H9 (cell line): ENCODE data around the gene TMCO4. TPM values are rescaled to one million over a fixed set of nuclear protein-coding genes. Genes with fewer than 3 reads are reported as not detected.

Experiments
- DNase-seq: peaks from one replicate; pipeline ENCODE4 v3.0.0-alpha.2; 2017
- H2AFZ ChIP-seq: one replicate; pipeline ENCODE4 v1.6.1; 2013; ENCODE audit warnings: mild to moderate bottlenecking, low read length, control low read depth, moderate library complexity
- H2AK5ac ChIP-seq: 2 replicates; pipeline ENCODE4 v1.6.1; 2013; ENCODE audit warnings: low read length, control low read depth, mixed read lengths; ENCODE audit not compliant: insufficient read length
- H2BK120ac ChIP-seq: one replicate; pipeline ENCODE4 v1.6.1; 2013; ENCODE audit warnings: low read depth, mild to moderate bottlenecking, low read length, control low read depth, inconsistent platforms; ENCODE audit not compliant: poor library complexity, severe bottlenecking
- H2BK12ac ChIP-seq: 2 replicates; pipeline ENCODE4 v1.6.1; 2013; ENCODE audit warnings: low read length, control low read depth, mixed read lengths, low read depth; ENCODE audit not compliant: insufficient read length
- H2BK15ac ChIP-seq: 2 replicates; pipeline ENCODE4 v1.6.1; 2013; ENCODE audit warnings: low read depth, low read length, control low read depth
- H2BK20ac ChIP-seq: one replicate; pipeline ENCODE4 v1.6.1; 2013; ENCODE audit warnings: low read depth, mild to moderate bottlenecking, low read length, control low read depth, inconsistent platforms; ENCODE audit not compliant: poor library complexity, severe bottlenecking
- H2BK5ac ChIP-seq: 2 replicates; pipeline ENCODE4 v1.6.1; 2013; ENCODE audit warnings: low read length, control low read depth, mixed read lengths; ENCODE audit not compliant: insufficient read length
- H3K14ac ChIP-seq: 2 replicates; pipeline ENCODE4 v1.6.1; 2013; ENCODE audit warnings: low read length, control low read depth; ENCODE audit not compliant: insufficient read depth
- H3K18ac ChIP-seq: 2 replicates; pipeline ENCODE4 v1.6.1; 2013; ENCODE audit warnings: low read depth, mild to moderate bottlenecking, mixed read lengths, low read length, control low read depth; ENCODE audit not compliant: insufficient read length
- H3K23ac ChIP-seq: 2 replicates; pipeline ENCODE4 v1.6.1; 2013; ENCODE audit warnings: low read length, control low read depth, mixed read lengths, low read depth; ENCODE audit not compliant: insufficient read length
- H3K23me2 ChIP-seq: 2 replicates; pipeline ENCODE4 v1.6.1; 2013; ENCODE audit warnings: low read depth, mild to moderate bottlenecking, mixed read lengths, low read length, control low read depth; ENCODE audit not compliant: insufficient read length, poor library complexity, severe bottlenecking
- H3K27ac ChIP-seq: 2 replicates; pipeline ENCODE4 v1.5.1; 2013; ENCODE audit warnings: low read length, control low read depth, mixed read lengths, low read depth; ENCODE audit not compliant: insufficient read length
- H3K27me3 ChIP-seq: 2 replicates; pipeline ENCODE4 v1.6.1; 2013; ENCODE audit warnings: low read length, control low read depth, inconsistent platforms; ENCODE audit not compliant: insufficient read depth
- H3K4ac ChIP-seq: 2 replicates; pipeline ENCODE4 v1.6.1; 2013; ENCODE audit warnings: low read depth, mild to moderate bottlenecking, control low read depth, inconsistent platforms, low read length, moderate library complexity
- H3K4me1 ChIP-seq: 2 replicates; pipeline ENCODE4 v1.6.1; 2013; ENCODE audit warnings: low read length, control low read depth, inconsistent platforms; ENCODE audit not compliant: insufficient read depth
- H3K4me2 ChIP-seq: 2 replicates; pipeline ENCODE4 v1.6.1; 2013; ENCODE audit warnings: low read length, control low read depth, mixed read lengths; ENCODE audit not compliant: insufficient read length, insufficient read depth
- H3K56ac ChIP-seq: 2 replicates; pipeline ENCODE4 v1.6.1; 2013; ENCODE audit warnings: low read depth, mild to moderate bottlenecking, mixed read lengths, low read length, control low read depth; ENCODE audit not compliant: insufficient read length
- H3K79me1 ChIP-seq: 2 replicates; pipeline ENCODE4 v1.6.1; 2013; ENCODE audit warnings: low read depth, mild to moderate bottlenecking, moderate library complexity, low read length, control low read depth, inconsistent platforms; ENCODE audit not compliant: insufficient read depth, poor library complexity, severe bottlenecking
- H3K79me2 ChIP-seq: 2 replicates; pipeline ENCODE4 v1.6.1; 2013; ENCODE audit warnings: low read length, control low read depth, inconsistent platforms; ENCODE audit not compliant: insufficient read depth
- H3K9ac ChIP-seq: 2 replicates; pipeline ENCODE4 v1.6.1; 2013; ENCODE audit warnings: low read length, control low read depth, mixed read lengths; ENCODE audit not compliant: insufficient read length; ENCODE audit errors: extremely low read depth
- H3K9me3 ChIP-seq: one replicate; pipeline ENCODE4 v1.6.1; 2013; ENCODE audit warnings: low read depth, low read length, inconsistent platforms; ENCODE audit not compliant: control insufficient read depth
- H3T11ph ChIP-seq: one replicate; pipeline ENCODE4 v1.6.1; 2013; ENCODE audit warnings: mild to moderate bottlenecking, low read length, control low read depth, inconsistent platforms
- H4K20me1 ChIP-seq: one replicate; pipeline ENCODE4 v1.6.1; 2013; ENCODE audit not compliant: control insufficient read depth, insufficient read length, insufficient read depth
- H4K5ac ChIP-seq: 2 replicates; pipeline ENCODE4 v1.6.1; 2013; ENCODE audit warnings: low read depth, mild to moderate bottlenecking, mixed read lengths, low read length, control low read depth; ENCODE audit not compliant: insufficient read length
- H4K8ac ChIP-seq: replicated peaks from 2 replicates; pipeline ENCODE4 v1.6.1; 2013; ENCODE audit warnings: low read length, control low read depth, mixed read lengths, low read depth; ENCODE audit not compliant: insufficient read length
- H4K91ac ChIP-seq: 2 replicates; pipeline ENCODE4 v1.6.1; 2013; ENCODE audit warnings: low read depth, mild to moderate bottlenecking, moderate library complexity, mixed read lengths, low read length, control low read depth; ENCODE audit not compliant: insufficient read length
- H3K27ac Mint-ChIP-seq, 3 experiments: 2 replicates in 2 of 3; 3 replicates in 1 of 3; pipeline ENCODE4 v1.8.0; 2020 to 2021; ENCODE audit warnings: mixed read lengths in 3 of 3, mild to moderate bottlenecking in 1 of 3, moderate library complexity in 1 of 3
- H3K27me3 Mint-ChIP-seq: 2 replicates; pipeline ENCODE4 v1.8.0; 2021; ENCODE audit warnings: low read depth, mild to moderate bottlenecking, moderate library complexity, mixed read lengths
- H3K36me3 Mint-ChIP-seq, 3 experiments: 2 replicates in 2 of 3; 3 replicates in 1 of 3; pipeline ENCODE4 v1.8.0; 2020 to 2021; ENCODE audit warnings: low read depth in 3 of 3, mixed read lengths in 3 of 3; ENCODE audit not compliant: insufficient read depth in 1 of 3
- H3K4me1 Mint-ChIP-seq, 2 experiments: 2 replicates each; pipeline ENCODE4 v1.8.0; 2020; ENCODE audit warnings: mixed read lengths in 2 of 2
- H3K4me3 Mint-ChIP-seq, 2 experiments: 2 replicates in 1 of 2; 3 replicates in 1 of 2; pipeline ENCODE4 v1.8.0; 2020 to 2021; ENCODE audit warnings: mild to moderate bottlenecking in 2 of 2, mixed read lengths in 2 of 2, moderate library complexity in 1 of 2
- H3K9me3 Mint-ChIP-seq, 2 experiments: 2 replicates in 1 of 2; 3 replicates in 1 of 2; pipeline ENCODE4 v1.8.0; 2020; ENCODE audit warnings: mild to moderate bottlenecking in 2 of 2, mixed read lengths in 2 of 2, moderate library complexity in 1 of 2
- CTCF ChIP-seq: fragments of 200-600 bp; sonication (generic); conservative IDR thresholded peaks from 3 replicates; pipeline ENCODE4 v1.8.0; 2021; ENCODE audit warnings: antibody characterized with exemption, mild to moderate bottlenecking
- WGBS: extraction: QIAGEN DNeasy Blood & Tissue Kit; methylation state at CpG from one replicate; pipeline ENCODE4 v1.1.7; 2013; ENCODE audit warnings: missing lambda C conversion rate, low lambda C conversion rate, mixed read lengths; ENCODE audit not compliant: insufficient read length; ENCODE audit errors: extremely low coverage; 5-methylcytosine and 5-hydroxymethylcytosine counted together
- total RNA-seq: library from RNA; stranded (reverse); gene quantifications from 2 replicates; pipeline ENCODE4 v1.2.1, GENCODE V29; 2021

The TMCO4 gene
- total RNA-seq, 1 experiment from 2014 or later, result 4.0 TPM

GRCh38 chr1:19835578-19835977, 35.9 kb upstream of the TMCO4 start:
- Mint-ChIP-seq H3K9me3 (peaks cover 0 to 7% of the 10 kb centered on the region in 2 experiments; a peak in 3 of 5 replicates), H3K27me3 (peaks cover 14% of the 10 kb centered on the region), H3K4me1 (no peaks in the 10 kb centered on the region), H3K4me3 (no peak overlapping the region), H3K27ac (no peak overlapping the region), H3K36me3 (no peaks in the 10 kb centered on the region; a peak in 1 of 7 replicates)
- Histone ChIP-seq H2BK120ac (no peak overlapping the region), H3K23ac (no peak overlapping the region), H4K5ac (no peak overlapping the region), H3K27ac (no peak overlapping the region), H3K9me3 (no peaks in the 10 kb centered on the region), H3K27me3 (no peaks in the 10 kb centered on the region), H2AFZ (no peak overlapping the region), H3K23me2 (no peaks in the 10 kb centered on the region), H4K20me1 (no peaks in the 10 kb centered on the region), H3K4me2 (no peak overlapping the region), H3K79me2 (no peaks in the 10 kb centered on the region), H4K91ac (no peak overlapping the region), H4K8ac (no peak overlapping the region), H3K9ac (no peak overlapping the region), H3T11ph (no peak overlapping the region), H3K79me1 (no peaks in the 10 kb centered on the region), H2AK5ac (no peak overlapping the region), H3K4ac (no peak overlapping the region), H3K4me1 (no peaks in the 10 kb centered on the region), H2BK12ac (no peak overlapping the region), H2BK15ac (no peak overlapping the region), H3K18ac (no peak overlapping the region), H3K56ac (no peak overlapping the region), H3K14ac (no peak overlapping the region), H2BK20ac (no peak overlapping the region), H2BK5ac (no peak overlapping the region)
- DNase-seq, result no peak
- no CpG with 5 or more reads among the region's 4 CpGs for WGBS
- no peak for TF ChIP-seq CTCF
